Measurements from ENCODE around the gene SYTL5. TPM values are rescaled to one million over a fixed set of nuclear protein-coding genes. Genes with fewer than 3 reads are reported as not detected.
A peak's percentile ranks its signal among the peaks of the same experiment; 100 is the strongest.

SYTL5 gene
- total and polyA plus RNA-seq, 12 donors = 1.8 to 38.1 (median 11.8) TPM

- DNase-seq = no peak
- H3K9me3 ChIP-seq (replicated peaks in 1 of 3) = no peaks in the 10 kb centered on the region
- no peak overlapping the region for H3K4me3 ChIP-seq
- peak overlapping the region in 1 of 5 donors; percentile 8 for H3K27ac ChIP-seq
- 27 to 37% (median 32%) methylated on average over 3 of the region's 3 CpGs for WGBS, 4 donors
- no peak for TF ChIP-seq CTCF (IDR thresholded peaks at IDR 0.05)
- TF ChIP-seq POLR2A (IDR thresholded peaks at IDR 0.05) = no peak
- H3K4me1 ChIP-seq (replicated peaks in 1 of 2) = peaks cover 0 to 6% of the 10 kb centered on the region in 2 donors
- H3K27me3 ChIP-seq = no peaks in the 10 kb centered on the region
- intact Hi-C loops (cut with DNase I) = no loop called here
- no peaks in the 10 kb centered on the region for H3K36me3 ChIP-seq (replicated peaks in 1 of 2)
Measured at GRCh38 chrX:38044701-38045100, 38.3 kb downstream of the SYTL5 start.

DNA sequence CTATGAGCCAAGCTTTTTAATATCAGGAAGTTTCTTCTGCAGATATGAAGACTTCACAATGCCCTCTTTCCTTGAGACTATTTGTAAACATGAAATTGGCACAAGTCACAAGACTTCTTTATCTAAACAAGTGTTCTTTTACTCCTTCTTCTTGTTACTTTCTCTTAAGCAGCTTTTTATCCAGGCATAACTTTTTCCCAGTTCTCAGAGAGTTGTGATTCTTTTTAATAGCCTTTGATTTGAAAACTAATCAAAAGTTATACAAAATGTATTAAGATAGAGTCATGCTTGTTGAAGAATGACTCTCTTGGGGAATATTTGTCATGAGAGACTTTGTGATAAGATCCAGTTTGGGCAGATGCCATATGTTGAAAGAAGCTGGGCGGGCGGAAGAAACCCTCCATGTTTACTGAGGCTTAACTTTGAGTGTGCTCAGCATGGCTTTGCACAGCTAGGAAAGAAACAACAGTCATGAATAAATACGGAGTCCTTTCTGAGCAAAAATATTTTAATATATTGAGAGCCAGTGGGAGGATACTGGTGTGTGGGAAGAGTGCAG is 39.3 kb downstream of the SYTL5 start:
- no peak for TF ChIP-seq CTCF (IDR thresholded peaks at IDR 0.05)
- no peak for TF ChIP-seq POLR2A (IDR thresholded peaks at IDR 0.05)
- 29 to 56% (median 44%) methylated on average over 3 of the region's 3 CpGs for WGBS, 4 donors
- intact Hi-C loops (cut with DNase I) = no loop called here
- Histone ChIP-seq H3K36me3 (replicated peaks in 1 of 2) (no peaks in the 10 kb centered on the region), H3K9me3 (replicated peaks in 1 of 3) (no peaks in the 10 kb centered on the region), H3K4me3 (no peak overlapping the region), H3K27ac (peak overlapping the region in 1 of 5 donors; percentile 13), H3K27me3 (no peaks in the 10 kb centered on the region), H3K4me1 (replicated peaks in 1 of 2) (peaks cover 0 to 6% of the 10 kb centered on the region in 2 donors)
- peak in 5 of 7 donors; percentile 17 to 54 (median 29) for DNase-seq

GRCh38 chrX:38048886-38049285 is 42.5 kb downstream of the SYTL5 start:
- H3K9me3 ChIP-seq (replicated peaks in 1 of 3) = no peaks in the 10 kb centered on the region
- peaks cover 0 to 6% of the 10 kb centered on the region in 2 donors for H3K4me1 ChIP-seq (replicated peaks in 1 of 2)
- WGBS, 4 donors = 50 to 61% (median 57%) methylated on average over 1 of the region's 1 CpG

DNA sequence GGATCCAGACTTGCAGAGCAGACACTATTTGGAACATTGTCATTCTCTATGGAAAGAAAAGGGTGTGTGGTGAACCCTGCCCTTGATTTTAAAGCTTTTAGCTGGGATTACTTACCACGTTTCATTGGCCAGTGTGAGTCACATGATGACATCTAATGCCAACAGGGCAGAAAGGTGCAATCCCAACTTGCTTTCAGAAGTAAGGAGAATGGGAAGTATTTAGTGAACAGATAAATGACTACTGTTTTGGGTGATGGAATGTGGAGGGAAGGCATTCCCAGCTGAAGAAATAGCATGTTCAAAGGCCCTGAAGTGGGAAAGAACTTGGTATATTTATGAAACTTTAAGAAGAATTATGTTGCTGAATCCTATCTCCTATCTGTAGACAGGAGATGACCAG is 44.5 kb downstream of the SYTL5 start:
- DNase-seq = no peak
- TF ChIP-seq CTCF (IDR thresholded peaks at IDR 0.05) (no peak), POLR2A (IDR thresholded peaks at IDR 0.05) (no peak)
- intact Hi-C loops (cut with DNase I) = no loop called here
- Histone ChIP-seq H3K36me3 (replicated peaks in 1 of 2) (no peaks in the 10 kb centered on the region), H3K4me1 (replicated peaks in 1 of 2) (no peaks in the 10 kb centered on the region), H3K27ac (no peak overlapping the region), H3K4me3 (no peak overlapping the region), H3K9me3 (replicated peaks in 1 of 3) (no peaks in the 10 kb centered on the region), H3K27me3 (no peaks in the 10 kb centered on the region)
- WGBS, 4 donors = 29 to 84% (median 47%) methylated on average over 1 of the region's 1 CpG; no CpG with 5 or more reads in 1 of the 4 donors

More at GRCh38 chrX:38048886-38049285, 42.5 kb downstream of the SYTL5 start:
- Histone ChIP-seq H3K27me3 (no peaks in the 10 kb centered on the region), H3K36me3 (replicated peaks in 1 of 2) (no peaks in the 10 kb centered on the region), H3K4me3 (no peak overlapping the region), H3K27ac (no peak overlapping the region)
- intact Hi-C loops (cut with DNase I) = no loop called here
- TF ChIP-seq POLR2A (IDR thresholded peaks at IDR 0.05) = no peak
- no peak for TF ChIP-seq CTCF (IDR thresholded peaks at IDR 0.05)
- DNase-seq = no peak

All from adrenal gland (tissue), 12 donors.